ENCODE data around the gene FSTL4. TPM values are rescaled to one million over a fixed set of nuclear protein-coding genes. Genes with fewer than 3 reads are reported as not detected.

Gene FSTL4
- 2.4 to 4.5 TPM (median 3.5 TPM) in 5 replicates for total RNA-seq (2022; extraction: Qiagen RNA extraction; ENCODE audit: low read depth)

GRCh38 chr5:133612249-133612860, at the start of gene FSTL4:
Gene FSTL4, minus strand, starts transcription at chr5:133612541.

